Fibroblast of pulmonary artery (primary cell): ENCODE measurements around the gene CABP5.

Experiments
- DNase-seq: peaks from one replicate; pipeline ENCODE4 v3.0.0-alpha.2; 2010; ENCODE audit warnings: low read depth
- H3K4me3 ChIP-seq: replicated peaks from 2 replicates; pipeline ENCODE4 v1.5.1; 2011; ENCODE audit warnings: low read depth, mild to moderate bottlenecking, control low read depth, low read length, moderate library complexity
- TF ChIP-seq, protein P1 (sequence below): IDR thresholded peaks from 2 replicates; pipeline ENCODE4 v1.5.1; 2011; ENCODE audit warnings: mild to moderate bottlenecking, control low read depth, low read length, inconsistent platforms; ENCODE audit errors: missing control alignments

Gene CABP5

DNA sequence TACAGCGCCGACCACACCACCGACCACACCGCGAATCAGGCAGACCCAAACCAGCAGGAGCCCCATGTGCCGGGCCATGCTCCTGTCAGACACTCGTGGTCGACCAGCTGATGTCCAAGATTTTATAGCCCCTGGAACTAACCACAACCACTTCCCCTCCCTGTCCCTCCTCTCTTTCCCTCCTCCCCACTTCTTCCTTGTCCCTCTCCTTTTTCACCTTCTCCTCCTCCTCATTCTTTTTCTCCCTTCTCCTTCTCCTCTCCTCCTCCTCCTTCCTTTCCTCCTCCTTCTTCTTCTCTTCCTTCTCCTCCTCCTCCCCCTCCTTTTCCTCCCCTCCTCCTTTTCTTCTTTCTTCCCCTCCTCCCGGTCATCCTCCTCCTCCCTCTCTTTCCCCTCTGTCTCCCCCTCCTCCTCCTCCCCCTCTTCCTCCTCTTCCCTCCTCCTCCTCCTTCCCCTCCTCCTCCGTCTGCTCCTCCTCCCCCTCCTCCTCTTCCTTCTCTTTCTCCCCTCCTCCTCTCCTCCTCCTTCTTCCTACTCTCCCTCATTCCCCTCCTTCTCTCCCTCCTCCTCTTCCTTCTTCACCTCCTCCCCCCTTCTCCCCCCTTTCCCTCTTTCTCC lies 52.6 kb downstream of the CABP5 start:
- TF ChIP-seq, protein P1, sequence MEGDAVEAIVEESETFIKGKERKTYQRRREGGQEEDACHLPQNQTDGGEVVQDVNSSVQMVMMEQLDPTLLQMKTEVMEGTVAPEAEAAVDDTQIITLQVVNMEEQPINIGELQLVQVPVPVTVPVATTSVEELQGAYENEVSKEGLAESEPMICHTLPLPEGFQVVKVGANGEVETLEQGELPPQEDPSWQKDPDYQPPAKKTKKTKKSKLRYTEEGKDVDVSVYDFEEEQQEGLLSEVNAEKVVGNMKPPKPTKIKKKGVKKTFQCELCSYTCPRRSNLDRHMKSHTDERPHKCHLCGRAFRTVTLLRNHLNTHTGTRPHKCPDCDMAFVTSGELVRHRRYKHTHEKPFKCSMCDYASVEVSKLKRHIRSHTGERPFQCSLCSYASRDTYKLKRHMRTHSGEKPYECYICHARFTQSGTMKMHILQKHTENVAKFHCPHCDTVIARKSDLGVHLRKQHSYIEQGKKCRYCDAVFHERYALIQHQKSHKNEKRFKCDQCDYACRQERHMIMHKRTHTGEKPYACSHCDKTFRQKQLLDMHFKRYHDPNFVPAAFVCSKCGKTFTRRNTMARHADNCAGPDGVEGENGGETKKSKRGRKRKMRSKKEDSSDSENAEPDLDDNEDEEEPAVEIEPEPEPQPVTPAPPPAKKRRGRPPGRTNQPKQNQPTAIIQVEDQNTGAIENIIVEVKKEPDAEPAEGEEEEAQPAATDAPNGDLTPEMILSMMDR = no peak

More for the DNA sequence above, 52.6 kb downstream of the CABP5 start:
- no peak for DNase-seq
- no peak overlapping the region for H3K4me3 ChIP-seq
